Endodermal cell (in vitro differentiated cells): ENCODE data around the gene MED13L. TPM values are rescaled to one million over a fixed set of nuclear protein-coding genes. Genes with fewer than 3 reads are reported as not detected.
A peak's percentile ranks its signal among the peaks of the same experiment; 100 is the strongest.

Source experiments
- DNase-seq: peaks from one replicate; pipeline ENCODE4 v3.0.0-alpha.2; 2017
- H3K27ac ChIP-seq: 2 replicates; pipeline ENCODE4 v1.5.1; 2013; ENCODE audit warnings: mild to moderate bottlenecking, low read depth, low read length, moderate library complexity
- H3K27me3 ChIP-seq: 2 replicates; pipeline ENCODE4 v1.6.1; 2013; ENCODE audit warnings: mild to moderate bottlenecking, low read length, moderate library complexity; ENCODE audit not compliant: insufficient read depth, control insufficient read depth, poor library complexity, severe bottlenecking
- H3K36me3 ChIP-seq: 2 replicates; pipeline ENCODE4 v1.7.0; 2013; ENCODE audit warnings: mild to moderate bottlenecking, low read length, moderate library complexity; ENCODE audit not compliant: control insufficient read depth, insufficient read depth
- H3K4me1 ChIP-seq: one replicate; pipeline ENCODE4 v1.7.0; 2013; ENCODE audit warnings: low read length; ENCODE audit not compliant: control insufficient read depth, insufficient read depth
- H3K4me3 ChIP-seq: 2 replicates; pipeline ENCODE4 v1.5.1; 2013; ENCODE audit warnings: mild to moderate bottlenecking, low read length, moderate library complexity
- H3K9ac ChIP-seq: 2 replicates; pipeline ENCODE4 v1.6.1; 2013; ENCODE audit warnings: mild to moderate bottlenecking, low read length, moderate library complexity; ENCODE audit not compliant: poor library complexity, severe bottlenecking; ENCODE audit errors: extremely low read depth
- H3K9me3 ChIP-seq: 2 replicates; pipeline ENCODE4 v1.6.1; 2013; ENCODE audit warnings: mild to moderate bottlenecking, low read length, moderate library complexity; ENCODE audit not compliant: control insufficient read depth
- H3K27ac Mint-ChIP-seq: 2 replicates; pipeline ENCODE4 v1.8.0; 2020; ENCODE audit warnings: mixed read lengths
- H3K27me3 Mint-ChIP-seq: 2 replicates; pipeline ENCODE4 v1.8.0; 2021; ENCODE audit warnings: mild to moderate bottlenecking, mixed read lengths; ENCODE audit not compliant: insufficient read depth
- H3K36me3 Mint-ChIP-seq: 2 replicates; pipeline ENCODE4 v1.8.0; 2020; ENCODE audit warnings: low read depth, mixed read lengths
- H3K4me1 Mint-ChIP-seq: 2 replicates; pipeline ENCODE4 v1.8.0; 2020; ENCODE audit warnings: mixed read lengths
- H3K4me3 Mint-ChIP-seq: 2 replicates; pipeline ENCODE4 v1.8.0; 2020; ENCODE audit warnings: mild to moderate bottlenecking, moderate library complexity, mixed read lengths
- H3K9me3 Mint-ChIP-seq: 2 replicates; pipeline ENCODE4 v1.8.0; 2020; ENCODE audit warnings: mild to moderate bottlenecking, mixed read lengths
- WGBS, 2 experiments: methylation state at CpG; one replicate each; pipeline versions ENCODE4 v1.1.5 to v1.1.7; 2013; ENCODE audit warnings: missing lambda C conversion rate in 2 of 2, mixed read lengths in 1 of 2; ENCODE audit not compliant: insufficient coverage in 1 of 2, insufficient read length in 1 of 2; 5-methylcytosine and 5-hydroxymethylcytosine counted together
- total RNA-seq, 2 donors: library from RNA; stranded (reverse); fragmentation: NEBNext Ultra II Directional in 1 of 2; extraction: Animal tissue kit (Norgen Biotek cat#: 25700) in 1 of 2; gene quantifications; 2 replicates in 1 of 2; 3 replicates in 1 of 2; pipeline ENCODE4 v1.2.1, GENCODE V29; 2021
- TF ChIP-seq, protein P1 (sequence below): fragments of 200-600 bp; sonication (generic); conservative IDR thresholded peaks from 2 replicates; pipeline ENCODE4 v1.5.0; 2021; ENCODE audit warnings: antibody characterized with exemption, mild to moderate bottlenecking

The MED13L gene
- total RNA-seq, 2 donors from 2014 or later: 101 to 111 TPM

- H3K27ac Mint-ChIP-seq: no peak overlapping the region
- no peak overlapping the region for H3K4me3 Mint-ChIP-seq
- H3K36me3 ChIP-seq: peaks cover 4% of the 10 kb centered on the region
- no peak overlapping the region for H3K4me3 ChIP-seq
- no peaks in the 10 kb centered on the region for H3K36me3 Mint-ChIP-seq
- H3K4me1 ChIP-seq: peaks cover 18% of the 10 kb centered on the region
- DNase-seq: no peak
- H3K9me3 ChIP-seq: no peaks in the 10 kb centered on the region
- peaks cover 46% of the 10 kb centered on the region for H3K4me1 Mint-ChIP-seq
- no peaks in the 10 kb centered on the region for H3K9me3 Mint-ChIP-seq
- no peaks in the 10 kb centered on the region for H3K27me3 Mint-ChIP-seq
- H3K9ac ChIP-seq: no peak overlapping the region
- TF ChIP-seq, protein P1, sequence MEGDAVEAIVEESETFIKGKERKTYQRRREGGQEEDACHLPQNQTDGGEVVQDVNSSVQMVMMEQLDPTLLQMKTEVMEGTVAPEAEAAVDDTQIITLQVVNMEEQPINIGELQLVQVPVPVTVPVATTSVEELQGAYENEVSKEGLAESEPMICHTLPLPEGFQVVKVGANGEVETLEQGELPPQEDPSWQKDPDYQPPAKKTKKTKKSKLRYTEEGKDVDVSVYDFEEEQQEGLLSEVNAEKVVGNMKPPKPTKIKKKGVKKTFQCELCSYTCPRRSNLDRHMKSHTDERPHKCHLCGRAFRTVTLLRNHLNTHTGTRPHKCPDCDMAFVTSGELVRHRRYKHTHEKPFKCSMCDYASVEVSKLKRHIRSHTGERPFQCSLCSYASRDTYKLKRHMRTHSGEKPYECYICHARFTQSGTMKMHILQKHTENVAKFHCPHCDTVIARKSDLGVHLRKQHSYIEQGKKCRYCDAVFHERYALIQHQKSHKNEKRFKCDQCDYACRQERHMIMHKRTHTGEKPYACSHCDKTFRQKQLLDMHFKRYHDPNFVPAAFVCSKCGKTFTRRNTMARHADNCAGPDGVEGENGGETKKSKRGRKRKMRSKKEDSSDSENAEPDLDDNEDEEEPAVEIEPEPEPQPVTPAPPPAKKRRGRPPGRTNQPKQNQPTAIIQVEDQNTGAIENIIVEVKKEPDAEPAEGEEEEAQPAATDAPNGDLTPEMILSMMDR: no peak
- no peaks in the 10 kb centered on the region for H3K27me3 ChIP-seq
- 73 to 86% methylated on average over 1 to 3 of the region's 3 CpGs for WGBS, 2 experiments
- H3K27ac ChIP-seq: no peak overlapping the region
Measured at GRCh38 chr12:116164250-116165035, 113.0 kb downstream of the MED13L start.

- TF ChIP-seq, protein P1: no peak
- peak overlapping the region; percentile 74 for H3K9ac ChIP-seq
- WGBS, 2 experiments: 59% methylated on average over 3 of the region's 3 CpGs; no CpG with 5 or more reads in 1 of the 2 experiments
- no peak for DNase-seq
- Mint-ChIP-seq H3K9me3 (no peaks in the 10 kb centered on the region), H3K36me3 (no peaks in the 10 kb centered on the region), H3K27ac (peak overlapping the region; percentile 69), H3K4me1 (peaks cover 61% of the 10 kb centered on the region), H3K4me3 (peak overlapping the region; percentile 22), H3K27me3 (no peaks in the 10 kb centered on the region)
- peaks cover 25% of the 10 kb centered on the region for H3K4me1 ChIP-seq
- H3K9me3 ChIP-seq: no peaks in the 10 kb centered on the region
- peak overlapping the region; percentile 77 for H3K4me3 ChIP-seq
- no peaks in the 10 kb centered on the region for H3K27me3 ChIP-seq
- H3K27ac ChIP-seq: peak overlapping the region; percentile 55
- H3K36me3 ChIP-seq: peaks cover 4% of the 10 kb centered on the region
Measured at GRCh38 chr12:116162071-116162470, 115.4 kb downstream of the MED13L start.

DNA sequence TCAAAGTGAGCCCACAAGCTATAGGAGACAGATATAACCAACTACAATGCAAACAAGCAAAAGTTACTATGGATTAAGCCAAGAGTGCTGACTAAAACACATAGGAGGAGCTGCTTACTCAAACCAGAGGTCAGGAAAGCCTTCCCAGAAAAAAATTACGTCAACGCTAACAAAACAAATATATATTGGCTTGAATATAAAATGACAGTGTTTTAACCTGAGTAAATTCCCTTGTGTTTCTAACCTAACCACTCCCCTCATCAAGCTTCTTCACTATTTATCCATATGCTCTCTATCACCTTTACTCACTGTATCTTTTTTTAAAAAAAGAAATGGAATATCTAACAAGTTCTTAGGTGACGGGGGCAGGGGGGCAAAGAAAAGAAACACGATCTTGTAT, 115.9 kb downstream of the MED13L start:
- H3K36me3 ChIP-seq: peaks cover 4% of the 10 kb centered on the region
- Mint-ChIP-seq H3K27me3 (no peaks in the 10 kb centered on the region), H3K9me3 (no peaks in the 10 kb centered on the region), H3K4me3 (peak overlapping the region; percentile 22), H3K27ac (peak overlapping the region; percentile 85), H3K36me3 (no peaks in the 10 kb centered on the region), H3K4me1 (peaks cover 63% of the 10 kb centered on the region)
- H3K9ac ChIP-seq: peak overlapping the region; percentile 74
- H3K4me3 ChIP-seq: peak overlapping the region; percentile 77
- H3K9me3 ChIP-seq: no peaks in the 10 kb centered on the region
- 52% methylated on average over 4 of the region's 4 CpGs; no CpG with 5 or more reads in 1 of the 2 experiments for WGBS, 2 experiments
- peaks cover 25% of the 10 kb centered on the region for H3K4me1 ChIP-seq
- peak overlapping the region; percentile 55 for H3K27ac ChIP-seq
- no peaks in the 10 kb centered on the region for H3K27me3 ChIP-seq
- TF ChIP-seq, protein P1: no peak
- DNase-seq: no peak
